Measurements from ENCODE around the gene HSD17B4. TPM values are rescaled to one million over a fixed set of nuclear protein-coding genes. Genes with fewer than 3 reads are reported as not detected.
"Not testable (repeated sequence)": the region's sequence is repeated elsewhere in the genome, so short reads cannot be mapped to it uniquely, and the experiment has no call there.

Gene HSD17B4
- total RNA-seq, 1 experiment from 2014 or later = 246 TPM

- intact Hi-C loops (cut with micrococcal nuclease; ENCODE audit: unreplicated experiment) = loop anchor here (10.0 kb wide), 1 partner anchor 978 kb away; no protein-coding TSS in a partner anchor
- CTCF ChIA-PET = interaction anchor here (0.6 kb wide), 2 partner anchors 139 to 161 kb away, joined by 3 to 5 read pairs; no protein-coding TSS in a partner anchor
- H3K36me3 Mint-ChIP-seq (ENCODE audit: insufficient read depth, unreplicated experiment) = peaks cover 37% of the 10 kb centered on the region
- no TSS peak for BruUV-seq (replicated peaks)
- TF ChIP-seq, protein P1, sequence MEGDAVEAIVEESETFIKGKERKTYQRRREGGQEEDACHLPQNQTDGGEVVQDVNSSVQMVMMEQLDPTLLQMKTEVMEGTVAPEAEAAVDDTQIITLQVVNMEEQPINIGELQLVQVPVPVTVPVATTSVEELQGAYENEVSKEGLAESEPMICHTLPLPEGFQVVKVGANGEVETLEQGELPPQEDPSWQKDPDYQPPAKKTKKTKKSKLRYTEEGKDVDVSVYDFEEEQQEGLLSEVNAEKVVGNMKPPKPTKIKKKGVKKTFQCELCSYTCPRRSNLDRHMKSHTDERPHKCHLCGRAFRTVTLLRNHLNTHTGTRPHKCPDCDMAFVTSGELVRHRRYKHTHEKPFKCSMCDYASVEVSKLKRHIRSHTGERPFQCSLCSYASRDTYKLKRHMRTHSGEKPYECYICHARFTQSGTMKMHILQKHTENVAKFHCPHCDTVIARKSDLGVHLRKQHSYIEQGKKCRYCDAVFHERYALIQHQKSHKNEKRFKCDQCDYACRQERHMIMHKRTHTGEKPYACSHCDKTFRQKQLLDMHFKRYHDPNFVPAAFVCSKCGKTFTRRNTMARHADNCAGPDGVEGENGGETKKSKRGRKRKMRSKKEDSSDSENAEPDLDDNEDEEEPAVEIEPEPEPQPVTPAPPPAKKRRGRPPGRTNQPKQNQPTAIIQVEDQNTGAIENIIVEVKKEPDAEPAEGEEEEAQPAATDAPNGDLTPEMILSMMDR (IDR thresholded peaks at IDR 0.05; ENCODE audit: unreplicated experiment) = no peak
- no peaks in the 10 kb centered on the region for H3K4me1 Mint-ChIP-seq (ENCODE audit: low read depth, unreplicated experiment)
- H3K27me3 Mint-ChIP-seq (ENCODE audit: unreplicated experiment) = no peaks in the 10 kb centered on the region
- H3K27ac Mint-ChIP-seq (ENCODE audit: unreplicated experiment) = no peak overlapping the region
- DNase-seq = no peak
- H3K9me3 Mint-ChIP-seq (ENCODE audit: low read depth, unreplicated experiment) = no peaks in the 10 kb centered on the region
- H3K4me3 Mint-ChIP-seq (ENCODE audit: low read depth, unreplicated experiment) = no peak overlapping the region
These were observed 24.0 kb downstream of the HSD17B4 start for GRCh38 chr5:119476341-119476740.

DNA sequence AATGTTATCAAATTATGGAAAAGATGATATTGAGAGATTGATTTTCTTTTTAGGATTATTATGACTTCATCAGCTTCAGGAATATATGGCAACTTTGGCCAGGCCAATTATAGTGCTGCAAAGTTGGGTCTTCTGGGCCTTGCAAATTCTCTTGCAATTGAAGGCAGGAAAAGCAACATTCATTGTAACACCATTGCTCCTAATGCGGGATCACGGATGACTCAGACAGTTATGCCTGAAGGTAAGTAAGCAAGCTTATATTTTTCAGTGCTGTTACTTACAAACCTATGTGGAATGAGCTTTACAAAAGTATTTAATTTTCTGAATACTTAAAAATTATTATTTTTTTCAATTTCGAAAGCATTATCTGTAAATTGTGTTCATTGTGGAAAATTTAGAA is 26.5 kb downstream of the HSD17B4 start:
- DNase-seq = no peak
- intact Hi-C loops (cut with micrococcal nuclease; ENCODE audit: unreplicated experiment) = loop anchor here (10.0 kb wide), 1 partner anchor 976 kb away; no protein-coding TSS in a partner anchor
- Mint-ChIP-seq H3K4me1 (ENCODE audit: low read depth, unreplicated experiment) (peaks cover 9% of the 10 kb centered on the region), H3K9me3 (ENCODE audit: low read depth, unreplicated experiment) (no peaks in the 10 kb centered on the region), H3K27me3 (ENCODE audit: unreplicated experiment) (no peaks in the 10 kb centered on the region), H3K4me3 (ENCODE audit: low read depth, unreplicated experiment) (no peak overlapping the region), H3K27ac (ENCODE audit: unreplicated experiment) (no peak overlapping the region), H3K36me3 (ENCODE audit: insufficient read depth, unreplicated experiment) (peaks cover 22% of the 10 kb centered on the region)
- CTCF ChIA-PET = no interaction called here
- no TSS peak for BruUV-seq (replicated peaks)
- TF ChIP-seq, protein P1 (IDR thresholded peaks at IDR 0.05; ENCODE audit: unreplicated experiment) = no peak

DNA sequence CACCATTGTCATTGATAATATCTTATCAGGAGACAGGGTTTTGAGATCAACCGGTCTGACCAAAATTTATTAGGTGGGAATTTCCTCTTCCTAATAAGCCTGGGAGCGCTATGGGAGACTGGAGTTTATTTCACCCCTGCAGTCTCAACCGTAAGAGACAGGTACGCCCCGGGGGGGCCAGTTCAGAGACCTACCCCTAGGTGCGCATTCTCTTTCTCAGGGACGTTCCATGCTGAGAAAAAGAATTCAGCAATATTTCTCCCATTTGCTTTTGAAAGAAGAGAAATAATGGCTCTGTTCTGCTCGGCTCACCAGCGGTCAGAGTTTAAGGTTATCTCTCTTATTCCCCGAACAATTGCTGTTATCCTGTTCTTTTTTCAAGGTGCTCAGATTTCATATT is 28.3 kb downstream of the HSD17B4 start:
- intact Hi-C loops (cut with micrococcal nuclease; ENCODE audit: unreplicated experiment); H3K27ac Mint-ChIP-seq (ENCODE audit: unreplicated experiment); DNase-seq; H3K27me3 Mint-ChIP-seq (ENCODE audit: unreplicated experiment); BruUV-seq (replicated peaks); H3K4me1 Mint-ChIP-seq (ENCODE audit: low read depth, unreplicated experiment); H3K4me3 Mint-ChIP-seq (ENCODE audit: low read depth, unreplicated experiment); CTCF ChIA-PET; H3K9me3 Mint-ChIP-seq (ENCODE audit: low read depth, unreplicated experiment): not testable (repeated sequence)
- H3K36me3 Mint-ChIP-seq (ENCODE audit: insufficient read depth, unreplicated experiment) = peaks cover 12% of the 10 kb centered on the region

GRCh38 chr5:119483155-119483554 is 30.9 kb downstream of the HSD17B4 start:
- Mint-ChIP-seq H3K9me3 (ENCODE audit: low read depth, unreplicated experiment) (no peaks in the 10 kb centered on the region), H3K27ac (ENCODE audit: unreplicated experiment) (no peak overlapping the region), H3K4me1 (ENCODE audit: low read depth, unreplicated experiment) (peaks cover 9% of the 10 kb centered on the region), H3K27me3 (ENCODE audit: unreplicated experiment) (no peaks in the 10 kb centered on the region), H3K4me3 (ENCODE audit: low read depth, unreplicated experiment) (no peak overlapping the region), H3K36me3 (ENCODE audit: insufficient read depth, unreplicated experiment) (peaks cover 10% of the 10 kb centered on the region)
- no peak for DNase-seq
- intact Hi-C loops (cut with micrococcal nuclease; ENCODE audit: unreplicated experiment) = no loop called here
- no TSS peak for BruUV-seq (replicated peaks)
- TF ChIP-seq, protein P1 (IDR thresholded peaks at IDR 0.05; ENCODE audit: unreplicated experiment) = no peak
- CTCF ChIA-PET = no interaction called here

GRCh38 chr5:119484884-119485283 is 32.6 kb downstream of the HSD17B4 start:
- no peak for DNase-seq
- H3K36me3 Mint-ChIP-seq (ENCODE audit: insufficient read depth, unreplicated experiment) = no peaks in the 10 kb centered on the region
- no TSS peak for BruUV-seq (replicated peaks)
- peaks cover 9% of the 10 kb centered on the region for H3K4me1 Mint-ChIP-seq (ENCODE audit: low read depth, unreplicated experiment)
- H3K27me3 Mint-ChIP-seq (ENCODE audit: unreplicated experiment) = no peaks in the 10 kb centered on the region
- TF ChIP-seq, protein P1 (IDR thresholded peaks at IDR 0.05; ENCODE audit: unreplicated experiment) = no peak
- H3K27ac Mint-ChIP-seq (ENCODE audit: unreplicated experiment) = no peak overlapping the region
- intact Hi-C loops (cut with micrococcal nuclease; ENCODE audit: unreplicated experiment) = no loop called here
- no peaks in the 10 kb centered on the region for H3K9me3 Mint-ChIP-seq (ENCODE audit: low read depth, unreplicated experiment)
- no peak overlapping the region for H3K4me3 Mint-ChIP-seq (ENCODE audit: low read depth, unreplicated experiment)
- CTCF ChIA-PET = no interaction called here
